Right cardiac atrium (tissue), 5 donors: Measurements from ENCODE around the gene EFNA5. TPM values are rescaled to one million over a fixed set of nuclear protein-coding genes. Genes with fewer than 3 reads are reported as not detected.

ENCODE experiments used
- ATAC-seq, 2 donors: fragments of 200-7000 bp; cut with Tn5 transposase; one replicate each; pipeline versions ENCODE4 v1.8.0 to v1.9.1; 2020; ENCODE audit warnings: moderate library complexity in 2 of 2, mild to moderate bottlenecking in 1 of 2
- DNase-seq, 3 donors: peaks; one replicate each; pipeline ENCODE4 v3.0.0-alpha.2; 2020
- H3K27ac ChIP-seq: one replicate; pipeline ENCODE4 v1.5.1; 2013; ENCODE audit warnings: mild to moderate bottlenecking, low read length, control low read depth, moderate library complexity
- H3K27me3 ChIP-seq: one replicate; pipeline ENCODE4 v1.6.1; 2013; ENCODE audit not compliant: control insufficient read depth, insufficient read depth
- H3K4me1 ChIP-seq: one replicate; pipeline ENCODE4 v1.6.1; 2013; ENCODE audit warnings: low read length; ENCODE audit not compliant: control insufficient read depth, insufficient read depth
- H3K4me3 ChIP-seq: one replicate; pipeline ENCODE4 v1.5.1; 2013; ENCODE audit warnings: low read length, control low read depth
- H3K9me3 ChIP-seq: one replicate; pipeline ENCODE4 v1.6.1; 2013; ENCODE audit warnings: low read length; ENCODE audit not compliant: control insufficient read depth
- WGBS: extraction: QIAGEN DNeasy Blood & Tissue Kit; methylation state at CpG from one replicate; pipeline ENCODE4 v1.1.7; 2013; 5-methylcytosine and 5-hydroxymethylcytosine counted together
- intact Hi-C, 4 donors: fragments of 100-400 bp; cut with DNase I; formaldehyde crosslinking; loops; one replicate each; pipeline versions ENCODE4 v1.11.0 to v1.14.0; 2022 to 2023
- polyA plus RNA-seq: library from polyadenylated mRNA; stranded (reverse); fragments of 200-250 nt; gene quantifications from one replicate; pipeline ENCODE4 v1.2.3, GENCODE V29; 2013
- total RNA-seq, 4 donors: library from RNA; stranded (reverse); fragmentation: NEBNext Ultra II Directional; extraction: Animal tissue kit (Norgen Biotek cat#: 25700); gene quantifications; one replicate each; pipeline ENCODE4 v1.2.1, GENCODE V29; 2021
- donor health status: healthy with polysubstance abuse.
- donor health status: DM: no; HTN: yes; CAD: no.
- donor health status: DM: no; HTN: no; CAD: no.
- donor health status: DM: no; HTN: yes; CAD: no; lungs with severe emphysema.
- donor health status: DM: yes; HTN: yes; CAD: no.

The EFNA5 gene
- total and polyA plus RNA-seq, 5 donors = 4.5 to 26.4 (median 21.8) TPM

- no peak for ATAC-seq
- no peak overlapping the region for H3K4me3 ChIP-seq
- 82% methylated on average over 3 of the region's 3 CpGs for WGBS
- intact Hi-C loops = no loop called here
- no peaks in the 10 kb centered on the region for H3K4me1 ChIP-seq
- DNase-seq = no peak
- no peak overlapping the region for H3K27ac ChIP-seq
- no peaks in the 10 kb centered on the region for H3K9me3 ChIP-seq
- H3K27me3 ChIP-seq = no peaks in the 10 kb centered on the region
Measured at GRCh38 chr5:107450531-107450930, 220.2 kb downstream of the EFNA5 start.

GRCh38 chr5:107449369-107449768 is 221.4 kb downstream of the EFNA5 start:
- Histone ChIP-seq H3K4me3 (no peak overlapping the region), H3K27ac (no peak overlapping the region), H3K4me1 (no peaks in the 10 kb centered on the region), H3K27me3 (no peaks in the 10 kb centered on the region), H3K9me3 (no peaks in the 10 kb centered on the region)
- DNase-seq = no peak
- 68% methylated on average over 3 of the region's 3 CpGs for WGBS
- no peak for ATAC-seq
- intact Hi-C loops = no loop called here

GRCh38 chr5:107447587-107447986 is 223.2 kb downstream of the EFNA5 start:
- no peak for ATAC-seq
- Histone ChIP-seq H3K9me3 (no peaks in the 10 kb centered on the region), H3K4me1 (no peaks in the 10 kb centered on the region), H3K4me3 (no peak overlapping the region), H3K27ac (no peak overlapping the region), H3K27me3 (no peaks in the 10 kb centered on the region)
- intact Hi-C loops = no loop called here
- DNase-seq = no peak
- 85% methylated on average over 6 of the region's 6 CpGs for WGBS

GRCh38 chr5:107446972-107447371 is 223.8 kb downstream of the EFNA5 start:
- no peak overlapping the region for H3K4me3 ChIP-seq
- no peak overlapping the region for H3K27ac ChIP-seq
- 88% methylated on average over 3 of the region's 3 CpGs for WGBS
- intact Hi-C loops = no loop called here
- DNase-seq (no peak), ATAC-seq (no peak)
- no peaks in the 10 kb centered on the region for H3K27me3 ChIP-seq
- no peaks in the 10 kb centered on the region for H3K4me1 ChIP-seq
- no peaks in the 10 kb centered on the region for H3K9me3 ChIP-seq

- H3K4me3 ChIP-seq = no peak overlapping the region
- 76% methylated on average over 3 of the region's 3 CpGs for WGBS
- H3K27me3 ChIP-seq = no peaks in the 10 kb centered on the region
- intact Hi-C loops = no loop called here
- no peak overlapping the region for H3K27ac ChIP-seq
- no peaks in the 10 kb centered on the region for H3K4me1 ChIP-seq
- DNase-seq (no peak), ATAC-seq (no peak)
- no peaks in the 10 kb centered on the region for H3K9me3 ChIP-seq
Measured at GRCh38 chr5:107444300-107444699, 226.4 kb downstream of the EFNA5 start.

GRCh38 chr5:107443897-107444296 is 226.8 kb downstream of the EFNA5 start:
- Histone ChIP-seq H3K27me3 (no peaks in the 10 kb centered on the region), H3K9me3 (no peaks in the 10 kb centered on the region), H3K27ac (no peak overlapping the region), H3K4me3 (no peak overlapping the region), H3K4me1 (no peaks in the 10 kb centered on the region)
- intact Hi-C loops = no loop called here
- WGBS = 79% methylated on average over 3 of the region's 3 CpGs
- DNase-seq = no peak
- no peak for ATAC-seq

GRCh38 chr5:107442452-107442851 is 228.3 kb downstream of the EFNA5 start:
- ATAC-seq (no peak), DNase-seq (no peak)
- H3K4me1 ChIP-seq = peaks cover 2% of the 10 kb centered on the region
- H3K27ac ChIP-seq = no peak overlapping the region
- no peaks in the 10 kb centered on the region for H3K27me3 ChIP-seq
- 83% methylated on average over 2 of the region's 2 CpGs for WGBS
- intact Hi-C loops = no loop called here
- H3K9me3 ChIP-seq = no peaks in the 10 kb centered on the region
- no peak overlapping the region for H3K4me3 ChIP-seq

GRCh38 chr5:107439832-107440231 is 230.9 kb downstream of the EFNA5 start:
- no peak for DNase-seq
- 73% methylated on average over 2 of the region's 2 CpGs for WGBS
- no peak for ATAC-seq
- H3K4me3 ChIP-seq = no peak overlapping the region
- H3K27me3 ChIP-seq = no peaks in the 10 kb centered on the region
- H3K4me1 ChIP-seq = peaks cover 2% of the 10 kb centered on the region
- H3K9me3 ChIP-seq = no peaks in the 10 kb centered on the region
- intact Hi-C loops = no loop called here
- H3K27ac ChIP-seq = no peak overlapping the region

GRCh38 chr5:107437986-107438510 is 232.7 kb downstream of the EFNA5 start:
- Histone ChIP-seq H3K4me1 (peaks cover 2% of the 10 kb centered on the region), H3K27ac (no peak overlapping the region), H3K9me3 (no peaks in the 10 kb centered on the region), H3K27me3 (no peaks in the 10 kb centered on the region), H3K4me3 (no peak overlapping the region)
- intact Hi-C loops = no loop called here
- DNase-seq (no peak), ATAC-seq (no peak)
- 84% methylated on average over 6 of the region's 6 CpGs for WGBS

- no peaks in the 10 kb centered on the region for H3K27me3 ChIP-seq
- DNase-seq = no peak
- ATAC-seq = no peak
- no peak overlapping the region for H3K27ac ChIP-seq
- intact Hi-C loops = no loop called here
- no peaks in the 10 kb centered on the region for H3K9me3 ChIP-seq
- peaks cover 2% of the 10 kb centered on the region for H3K4me1 ChIP-seq
- H3K4me3 ChIP-seq = no peak overlapping the region
- 75% methylated on average over 3 of the region's 3 CpGs for WGBS
Measured at GRCh38 chr5:107437154-107437553, 233.6 kb downstream of the EFNA5 start.

- intact Hi-C loops = no loop called here
- ATAC-seq (no peak), DNase-seq (no peak)
- H3K27me3 ChIP-seq = no peaks in the 10 kb centered on the region
- H3K4me3 ChIP-seq = no peak overlapping the region
- H3K27ac ChIP-seq = no peak overlapping the region
- WGBS = 38% methylated on average over 4 of the region's 4 CpGs
- H3K9me3 ChIP-seq = no peaks in the 10 kb centered on the region
- peaks cover 2% of the 10 kb centered on the region for H3K4me1 ChIP-seq
Measured at GRCh38 chr5:107436201-107436600, 234.5 kb downstream of the EFNA5 start.

GRCh38 chr5:107435061-107435460 is 235.7 kb downstream of the EFNA5 start:
- Histone ChIP-seq H3K4me1 (peaks cover 2% of the 10 kb centered on the region), H3K9me3 (no peaks in the 10 kb centered on the region), H3K27ac (no peak overlapping the region), H3K27me3 (no peaks in the 10 kb centered on the region), H3K4me3 (no peak overlapping the region)
- ATAC-seq (no peak), DNase-seq (no peak)
- intact Hi-C loops = no loop called here
- 72% methylated on average over 1 of the region's 1 CpG for WGBS
